Cardiac muscle cell (in vitro differentiated cells and primary cell): ENCODE data around the gene DTL. TPM values are rescaled to one million over a fixed set of nuclear protein-coding genes. Genes with fewer than 3 reads are reported as not detected.

Experiments
- DNase-seq, 2 donors: peaks; one replicate each; pipeline versions ENCODE4 v3.0.0 to v3.0.0-alpha.2; 2010 to 2017; ENCODE audit warnings: low read depth in 1 of 2, low spot score in 1 of 2
- H3K27ac ChIP-seq: fragments of 200-600 bp; sonication (generic); 2 replicates; pipeline ENCODE4 v1.5.1; 2016
- H3K27me3 ChIP-seq: fragments of 200-600 bp; sonication (generic); 2 replicates; pipeline ENCODE4 v1.6.0; 2016; ENCODE audit warnings: control low read depth
- H3K36me3 ChIP-seq: fragments of 200-600 bp; sonication (generic); 2 replicates; pipeline ENCODE4 v1.5.1; 2016; ENCODE audit warnings: control low read depth
- H3K4me1 ChIP-seq: fragments of 200-600 bp; sonication (generic); 2 replicates; pipeline ENCODE4 v1.8.1; 2017; ENCODE audit warnings: low read depth, mild to moderate bottlenecking, mixed run types
- H3K4me3 ChIP-seq: fragments of 200-600 bp; sonication (generic); 2 replicates; pipeline ENCODE4 v1.5.1; 2016; ENCODE audit warnings: mild to moderate bottlenecking
- H3K9me3 ChIP-seq: fragments of 200-600 bp; sonication (generic); 2 replicates; pipeline ENCODE4 v1.5.1; 2017; ENCODE audit warnings: low read depth, mild to moderate bottlenecking, control low read depth
- polyA plus RNA-seq: library from polyadenylated mRNA; unstranded; fragments of >200 nt; fragmentation: Nextera tagmentation; extraction: Ambion mirVana; gene quantifications from 2 replicates; pipeline ENCODE4 v1.2.1, GENCODE V29; 2016
- total RNA-seq: library from RNA; depleted of rRNA; stranded (reverse); fragments of >200 nt; gene quantifications from 2 replicates; pipeline ENCODE4 v1.2.3, GENCODE V29; 2016
- TF ChIP-seq, protein P1 (sequence below): IDR thresholded peaks from 2 replicates; pipeline ENCODE4 v1.5.1; 2012; ENCODE audit warnings: low read depth, mild to moderate bottlenecking, low read length

The DTL gene
- total and polyA plus RNA-seq, 2 experiments from 2014 or later = 10.7 to 13.6 TPM

- no peaks in the 10 kb centered on the region for H3K9me3 ChIP-seq
- no peaks in the 10 kb centered on the region for H3K36me3 ChIP-seq
- TF ChIP-seq, protein P1, sequence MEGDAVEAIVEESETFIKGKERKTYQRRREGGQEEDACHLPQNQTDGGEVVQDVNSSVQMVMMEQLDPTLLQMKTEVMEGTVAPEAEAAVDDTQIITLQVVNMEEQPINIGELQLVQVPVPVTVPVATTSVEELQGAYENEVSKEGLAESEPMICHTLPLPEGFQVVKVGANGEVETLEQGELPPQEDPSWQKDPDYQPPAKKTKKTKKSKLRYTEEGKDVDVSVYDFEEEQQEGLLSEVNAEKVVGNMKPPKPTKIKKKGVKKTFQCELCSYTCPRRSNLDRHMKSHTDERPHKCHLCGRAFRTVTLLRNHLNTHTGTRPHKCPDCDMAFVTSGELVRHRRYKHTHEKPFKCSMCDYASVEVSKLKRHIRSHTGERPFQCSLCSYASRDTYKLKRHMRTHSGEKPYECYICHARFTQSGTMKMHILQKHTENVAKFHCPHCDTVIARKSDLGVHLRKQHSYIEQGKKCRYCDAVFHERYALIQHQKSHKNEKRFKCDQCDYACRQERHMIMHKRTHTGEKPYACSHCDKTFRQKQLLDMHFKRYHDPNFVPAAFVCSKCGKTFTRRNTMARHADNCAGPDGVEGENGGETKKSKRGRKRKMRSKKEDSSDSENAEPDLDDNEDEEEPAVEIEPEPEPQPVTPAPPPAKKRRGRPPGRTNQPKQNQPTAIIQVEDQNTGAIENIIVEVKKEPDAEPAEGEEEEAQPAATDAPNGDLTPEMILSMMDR = no peak
- H3K27me3 ChIP-seq = no peaks in the 10 kb centered on the region
- H3K4me1 ChIP-seq = no peaks in the 10 kb centered on the region
- no peak overlapping the region for H3K27ac ChIP-seq
- H3K4me3 ChIP-seq = no peak overlapping the region
- peak in 1 of 2 donors; percentile 52 for DNase-seq
These were observed 104.1 kb downstream of the DTL start for GRCh38 chr1:212139526-212140135.

DNA sequence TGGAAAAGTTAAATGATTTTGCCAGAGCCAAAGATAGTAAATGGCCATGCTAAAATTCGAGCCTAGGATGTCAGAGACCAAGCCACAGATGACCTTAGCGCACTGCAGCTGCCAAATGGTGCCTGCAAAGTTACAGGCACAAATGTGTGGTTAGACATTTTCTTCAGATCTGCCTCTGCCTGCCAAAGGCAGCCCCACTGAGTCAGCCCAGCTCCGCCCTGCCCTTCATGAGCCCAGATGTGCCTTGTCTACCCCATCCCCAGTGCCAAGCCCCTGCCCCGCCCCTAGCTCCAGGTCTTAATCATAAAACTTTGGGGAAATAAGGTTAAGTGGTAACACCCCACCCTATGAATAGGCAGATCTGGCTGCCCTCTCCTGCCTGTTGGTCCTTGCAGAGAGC, 105.9 kb downstream of the DTL start:
- TF ChIP-seq, protein P1 = no peak
- Histone ChIP-seq H3K4me3 (no peak overlapping the region), H3K4me1 (no peaks in the 10 kb centered on the region), H3K9me3 (no peaks in the 10 kb centered on the region), H3K36me3 (no peaks in the 10 kb centered on the region), H3K27ac (no peak overlapping the region), H3K27me3 (no peaks in the 10 kb centered on the region)
- DNase-seq = no peak

GRCh38 chr1:212142883-212143530, 107.5 kb downstream of the DTL start:
- H3K4me1 ChIP-seq = peaks cover 8% of the 10 kb centered on the region
- no peaks in the 10 kb centered on the region for H3K27me3 ChIP-seq
- H3K9me3 ChIP-seq = no peaks in the 10 kb centered on the region
- H3K4me3 ChIP-seq = no peak overlapping the region
- TF ChIP-seq, protein P1 = no peak
- DNase-seq = no peak
- H3K27ac ChIP-seq = no peak overlapping the region
- no peaks in the 10 kb centered on the region for H3K36me3 ChIP-seq

DNA sequence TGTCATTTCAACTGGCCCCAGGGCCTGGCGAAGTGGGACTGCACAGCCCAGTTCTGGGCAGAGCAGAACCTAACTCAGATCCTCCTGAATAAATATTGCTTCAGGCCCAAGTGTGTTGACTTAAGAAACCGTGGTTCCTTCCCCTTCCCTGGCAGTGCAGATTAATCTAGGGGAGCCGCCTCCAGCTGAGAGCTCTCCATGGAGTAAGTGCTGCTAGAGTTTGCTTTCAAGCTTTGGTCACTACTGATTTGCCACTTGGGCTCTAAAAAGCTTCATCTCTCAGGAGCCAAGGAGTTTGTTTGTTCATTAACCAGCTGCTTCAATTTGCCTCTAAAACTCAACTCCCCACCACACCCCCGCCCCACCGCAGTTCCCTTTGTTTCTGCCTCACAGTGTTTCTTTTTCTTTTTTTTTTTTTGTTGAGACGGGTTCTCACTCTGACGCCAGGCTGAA, 112.1 kb downstream of the DTL start:
- H3K36me3 ChIP-seq = no peaks in the 10 kb centered on the region
- no peak overlapping the region for H3K4me3 ChIP-seq
- H3K9me3 ChIP-seq = no peaks in the 10 kb centered on the region
- peaks cover 8% of the 10 kb centered on the region for H3K4me1 ChIP-seq
- no peaks in the 10 kb centered on the region for H3K27me3 ChIP-seq
- peak in 1 of 2 donors; percentile 12 for DNase-seq
- peak overlapping the region; percentile 18 for H3K27ac ChIP-seq
- TF ChIP-seq, protein P1 = no peak

DNA sequence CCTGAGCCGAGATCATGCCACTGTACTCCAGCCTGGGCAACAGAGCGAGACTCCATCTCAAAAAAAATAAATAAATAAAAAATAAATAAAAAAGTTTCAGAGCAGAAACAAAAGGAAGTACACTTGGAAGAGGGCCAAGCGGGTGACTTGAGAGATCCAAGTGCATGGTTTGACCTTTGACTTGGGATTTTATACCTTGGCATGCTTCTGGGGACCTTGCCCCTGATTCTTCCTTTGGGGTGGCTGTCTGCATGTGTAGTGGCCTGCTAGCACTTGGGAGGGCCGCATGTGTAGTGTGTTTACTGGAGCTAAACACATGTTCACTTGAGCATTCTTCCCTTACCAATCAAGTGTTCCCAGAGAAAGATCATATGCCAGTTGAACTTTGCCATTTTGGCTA, 114.0 kb downstream of the DTL start:
- Histone ChIP-seq H3K36me3 (no peaks in the 10 kb centered on the region), H3K27ac (no peak overlapping the region), H3K27me3 (no peaks in the 10 kb centered on the region), H3K4me3 (no peak overlapping the region), H3K9me3 (no peaks in the 10 kb centered on the region), H3K4me1 (peaks cover 8% of the 10 kb centered on the region)
- no peak for DNase-seq
- TF ChIP-seq, protein P1 = no peak
